GM23338 (cell line): ENCODE measurements around the gene CD28. TPM values are rescaled to one million over a fixed set of nuclear protein-coding genes. Genes with fewer than 3 reads are reported as not detected.

Experiments used
- ATAC-seq: fragments of 200-7000 bp; cut with Tn5 transposase; 3 replicates; pipeline ENCODE4 v1.9.1; 2020
- DNase-seq: peaks from one replicate; pipeline ENCODE4 v3.0.0-alpha.2; 2015; ENCODE audit warnings: low spot score
- H2AFZ ChIP-seq: fragments of 200-600 bp; sonication (generic); 2 replicates; pipeline ENCODE4 v1.8.0; 2016; ENCODE audit warnings: antibody characterized with exemption, mild to moderate bottlenecking, moderate library complexity
- H3F3A ChIP-seq: fragments of 200-600 bp; sonication (generic); replicated peaks from 2 replicates; pipeline ENCODE4 v1.8.0; 2017; ENCODE audit warnings: antibody characterized with exemption, mixed run types, low read depth
- H3K27ac ChIP-seq: fragments of 200-600 bp; sonication (generic); 2 replicates; pipeline ENCODE4 v1.6.1; 2016; ENCODE audit warnings: low read depth
- H3K27me3 ChIP-seq: fragments of 200-600 bp; sonication (generic); 2 replicates; pipeline ENCODE4 v1.8.0; 2016; ENCODE audit warnings: mild to moderate bottlenecking, mixed run types, moderate library complexity; ENCODE audit not compliant: insufficient read depth
- H3K36me3 ChIP-seq: fragments of 200-600 bp; sonication (generic); 2 replicates; pipeline ENCODE4 v1.8.0; 2016; ENCODE audit warnings: mild to moderate bottlenecking; ENCODE audit not compliant: insufficient read depth
- H3K4me1 ChIP-seq: fragments of 200-600 bp; sonication (generic); 2 replicates; pipeline ENCODE4 v1.8.0; 2016; ENCODE audit warnings: mild to moderate bottlenecking, moderate library complexity; ENCODE audit not compliant: insufficient read depth
- H3K4me2 ChIP-seq: fragments of 200-600 bp; sonication (generic); 2 replicates; pipeline ENCODE4 v1.7.1; 2017; ENCODE audit warnings: mixed run types
- H3K4me3 ChIP-seq: fragments of 200-600 bp; sonication (generic); 2 replicates; pipeline ENCODE4 v1.6.1; 2016; ENCODE audit warnings: mixed run types
- H3K79me2 ChIP-seq: fragments of 200-600 bp; sonication (generic); replicated peaks from 2 replicates; pipeline ENCODE4 v1.8.0; 2017; ENCODE audit warnings: mild to moderate bottlenecking; ENCODE audit not compliant: insufficient read depth
- H3K9me2 ChIP-seq: fragments of 200-600 bp; sonication (generic); 2 replicates; pipeline ENCODE4 v1.8.0; 2017; ENCODE audit not compliant: insufficient read depth
- H4K20me1 ChIP-seq: fragments of 200-600 bp; sonication (generic); replicated peaks from 2 replicates; pipeline ENCODE4 v1.8.0; 2017; ENCODE audit warnings: mild to moderate bottlenecking; ENCODE audit not compliant: insufficient read depth
- H3K27ac Mint-ChIP-seq: 2 replicates; pipeline ENCODE4 v1.8.0; 2020; ENCODE audit warnings: inconsistent platforms, mild to moderate bottlenecking, moderate library complexity, mixed read lengths
- H3K27me3 Mint-ChIP-seq: 3 replicates; pipeline ENCODE4 v1.8.0; 2022; ENCODE audit warnings: low read depth, mild to moderate bottlenecking, moderate library complexity, mixed read lengths, inconsistent platforms; ENCODE audit not compliant: insufficient read depth, poor library complexity
- H3K36me3 Mint-ChIP-seq: 3 replicates; pipeline ENCODE4 v1.8.0; 2021; ENCODE audit warnings: low read depth, mild to moderate bottlenecking, inconsistent platforms, moderate library complexity, mixed read lengths
- H3K4me1 Mint-ChIP-seq: 3 replicates; pipeline ENCODE4 v1.8.0; 2020; ENCODE audit warnings: mild to moderate bottlenecking, inconsistent platforms, mixed read lengths
- H3K4me3 Mint-ChIP-seq: 3 replicates; pipeline ENCODE4 v1.8.0; 2021; ENCODE audit warnings: moderate library complexity, mild to moderate bottlenecking, inconsistent platforms, mixed read lengths
- H3K9me3 Mint-ChIP-seq: 3 replicates; pipeline ENCODE4 v1.8.0; 2020; ENCODE audit warnings: moderate library complexity, mild to moderate bottlenecking, inconsistent platforms, mixed read lengths
- CREB1 ChIP-seq: fragments of 250-450 bp; sonication (Bioruptor Pico); IDR thresholded peaks from 2 replicates; pipeline ENCODE4 v1.5.0; 2020; ENCODE audit warnings: low read depth, mild to moderate bottlenecking, moderate library complexity
- EZH2 ChIP-seq: fragments of 200-600 bp; sonication (generic); IDR thresholded peaks from one replicate; pipeline ENCODE4 v1.8.0; 2017; ENCODE audit warnings: antibody characterized with exemption, mild to moderate bottlenecking, low read depth; ENCODE audit not compliant: unreplicated experiment
- EZH2phosphoT487 ChIP-seq: fragments of 200-600 bp; sonication (generic); IDR thresholded peaks from one replicate; pipeline ENCODE4 v1.8.1; 2018; ENCODE audit warnings: antibody characterized with exemption; ENCODE audit not compliant: unreplicated experiment
- JUNB ChIP-seq: IDR thresholded peaks from one replicate; pipeline ENCODE4 v1.6.1; 2016; ENCODE audit warnings: antibody characterized with exemption; ENCODE audit not compliant: unreplicated experiment
- NANOG ChIP-seq: IDR thresholded peaks from 2 replicates; pipeline ENCODE4 v1.6.1; 2016; ENCODE audit warnings: antibody characterized with exemption, borderline replicate concordance
- POLR2AphosphoS5 ChIP-seq: IDR thresholded peaks from 2 replicates; pipeline ENCODE4 v1.6.1; 2016; ENCODE audit warnings: antibody characterized with exemption, low read depth
- STAT1 ChIP-seq: IDR thresholded peaks from one replicate; pipeline ENCODE4 v1.6.1; 2016; ENCODE audit warnings: antibody characterized with exemption; ENCODE audit not compliant: unreplicated experiment
- ZNF114 ChIP-seq: fragments of 250-450 bp; sonication (Bioruptor Pico); IDR thresholded peaks from 2 replicates; pipeline ENCODE4 v1.5.0; 2020; ENCODE audit warnings: mild to moderate bottlenecking, moderate library complexity
- ZNF331 ChIP-seq: fragments of 250-450 bp; sonication (Bioruptor Pico); IDR thresholded peaks from 2 replicates; pipeline ENCODE4 v1.5.0; 2020; ENCODE audit warnings: low read depth, mild to moderate bottlenecking, moderate library complexity
- polyA plus RNA-seq: library from polyadenylated mRNA; unstranded; fragments of >200 nt; fragmentation: Nextera tagmentation; extraction: Ambion mirVana; gene quantifications from 2 replicates; pipeline ENCODE4 v1.2.1, GENCODE V29; 2016
- total RNA-seq: library from RNA; depleted of rRNA; stranded (reverse); fragments of >200 nt; shearing (Covaris generic); gene quantifications from 2 replicates; pipeline ENCODE4 v1.2.3, GENCODE V29; 2014
- TF ChIP-seq, protein P1 (sequence below), 2 experiments: fragments of 200-600 bp in 1 of 2; sonication (generic) in 1 of 2; conservative IDR thresholded peaks; 2 replicates each; pipeline versions ENCODE4 v1.5.1 to v1.6.1; 2016 to 2017; ENCODE audit warnings: antibody characterized with exemption in 2 of 2, low read depth in 2 of 2, mild to moderate bottlenecking in 2 of 2, moderate library complexity in 1 of 2
- TF ChIP-seq, protein P2 (sequence below): IDR thresholded peaks from one replicate; pipeline ENCODE4 v1.6.1; 2018; ENCODE audit warnings: antibody characterized with exemption; ENCODE audit not compliant: unreplicated experiment
- TF ChIP-seq, protein P3 (sequence below): fragments of 250-450 bp; sonication (Bioruptor Pico); IDR thresholded peaks from 2 replicates; pipeline ENCODE4 v1.5.0; 2020; ENCODE audit warnings: mild to moderate bottlenecking, moderate library complexity
- TF ChIP-seq, protein P4 (sequence below): IDR thresholded peaks from 2 replicates; pipeline ENCODE4 v1.6.1; 2016; ENCODE audit warnings: antibody characterized with exemption

Gene CD28
- total and polyA plus RNA-seq, 2 experiments from 2014 or later: not detected

DNA sequence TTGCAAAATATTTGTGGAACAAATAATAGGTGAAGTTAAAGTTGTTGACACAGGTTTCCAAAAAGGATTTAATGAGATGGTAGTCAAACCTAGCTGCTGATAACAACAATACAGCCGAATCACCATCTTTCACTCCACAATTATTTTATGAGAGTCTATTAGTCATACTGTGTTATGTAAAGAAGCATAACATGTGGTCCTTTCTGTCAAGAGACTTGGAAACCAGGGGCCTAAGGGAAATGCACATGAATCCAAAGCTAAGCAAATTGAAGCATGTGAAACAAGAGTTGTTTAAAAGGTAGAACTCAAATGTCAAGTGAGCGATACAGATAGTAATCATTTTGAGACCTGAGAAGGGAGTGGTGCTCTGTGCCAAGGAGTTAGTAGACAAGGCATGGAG lies 16.0 kb downstream of the CD28 start:
- H3K27ac Mint-ChIP-seq: peak overlapping the region; percentile 72
- H2AFZ ChIP-seq: no peak overlapping the region

More for the DNA sequence above, 16.0 kb downstream of the CD28 start:
- H3K4me1 ChIP-seq: peaks cover 44% of the 10 kb centered on the region
- no peaks in the 10 kb centered on the region for H3K36me3 ChIP-seq
- Mint-ChIP-seq H3K9me3 (no peaks in the 10 kb centered on the region), H3K27me3 (no peaks in the 10 kb centered on the region), H3K36me3 (no peaks in the 10 kb centered on the region; the same call in 2 of the 3 replicates), H3K4me1 (peaks cover 34% of the 10 kb centered on the region), H3K4me3 (no peak overlapping the region)
- H4K20me1 ChIP-seq: no peaks in the 10 kb centered on the region
- 0 out of 2 replicates have a peak, but pooled peaks cover 3% of the 10 kb centered on the region for H3K9me2 ChIP-seq
- H3K4me3 ChIP-seq: no peak overlapping the region
- ATAC-seq (no peak), DNase-seq (no peak)
- H3K79me2 ChIP-seq: no peaks in the 10 kb centered on the region
- peak overlapping the region; percentile 46 for H3K4me2 ChIP-seq
- TF ChIP-seq STAT1 (no peak), EZH2 (no peak), CREB1 (CRISPR knock-in tag) (no peak), JUNB (no peak), NANOG (no peak), ZNF114 (CRISPR knock-in tag) (no peak), EZH2phosphoT487 (no peak), POLR2AphosphoS5 (no peak), ZNF331 (no peak)
- TF ChIP-seq, protein P1, sequence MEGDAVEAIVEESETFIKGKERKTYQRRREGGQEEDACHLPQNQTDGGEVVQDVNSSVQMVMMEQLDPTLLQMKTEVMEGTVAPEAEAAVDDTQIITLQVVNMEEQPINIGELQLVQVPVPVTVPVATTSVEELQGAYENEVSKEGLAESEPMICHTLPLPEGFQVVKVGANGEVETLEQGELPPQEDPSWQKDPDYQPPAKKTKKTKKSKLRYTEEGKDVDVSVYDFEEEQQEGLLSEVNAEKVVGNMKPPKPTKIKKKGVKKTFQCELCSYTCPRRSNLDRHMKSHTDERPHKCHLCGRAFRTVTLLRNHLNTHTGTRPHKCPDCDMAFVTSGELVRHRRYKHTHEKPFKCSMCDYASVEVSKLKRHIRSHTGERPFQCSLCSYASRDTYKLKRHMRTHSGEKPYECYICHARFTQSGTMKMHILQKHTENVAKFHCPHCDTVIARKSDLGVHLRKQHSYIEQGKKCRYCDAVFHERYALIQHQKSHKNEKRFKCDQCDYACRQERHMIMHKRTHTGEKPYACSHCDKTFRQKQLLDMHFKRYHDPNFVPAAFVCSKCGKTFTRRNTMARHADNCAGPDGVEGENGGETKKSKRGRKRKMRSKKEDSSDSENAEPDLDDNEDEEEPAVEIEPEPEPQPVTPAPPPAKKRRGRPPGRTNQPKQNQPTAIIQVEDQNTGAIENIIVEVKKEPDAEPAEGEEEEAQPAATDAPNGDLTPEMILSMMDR (conservative IDR thresholded peaks at IDR 0.05; ENCODE audit: low read depth in 2 of 2): no peak
- TF ChIP-seq, protein P2, sequence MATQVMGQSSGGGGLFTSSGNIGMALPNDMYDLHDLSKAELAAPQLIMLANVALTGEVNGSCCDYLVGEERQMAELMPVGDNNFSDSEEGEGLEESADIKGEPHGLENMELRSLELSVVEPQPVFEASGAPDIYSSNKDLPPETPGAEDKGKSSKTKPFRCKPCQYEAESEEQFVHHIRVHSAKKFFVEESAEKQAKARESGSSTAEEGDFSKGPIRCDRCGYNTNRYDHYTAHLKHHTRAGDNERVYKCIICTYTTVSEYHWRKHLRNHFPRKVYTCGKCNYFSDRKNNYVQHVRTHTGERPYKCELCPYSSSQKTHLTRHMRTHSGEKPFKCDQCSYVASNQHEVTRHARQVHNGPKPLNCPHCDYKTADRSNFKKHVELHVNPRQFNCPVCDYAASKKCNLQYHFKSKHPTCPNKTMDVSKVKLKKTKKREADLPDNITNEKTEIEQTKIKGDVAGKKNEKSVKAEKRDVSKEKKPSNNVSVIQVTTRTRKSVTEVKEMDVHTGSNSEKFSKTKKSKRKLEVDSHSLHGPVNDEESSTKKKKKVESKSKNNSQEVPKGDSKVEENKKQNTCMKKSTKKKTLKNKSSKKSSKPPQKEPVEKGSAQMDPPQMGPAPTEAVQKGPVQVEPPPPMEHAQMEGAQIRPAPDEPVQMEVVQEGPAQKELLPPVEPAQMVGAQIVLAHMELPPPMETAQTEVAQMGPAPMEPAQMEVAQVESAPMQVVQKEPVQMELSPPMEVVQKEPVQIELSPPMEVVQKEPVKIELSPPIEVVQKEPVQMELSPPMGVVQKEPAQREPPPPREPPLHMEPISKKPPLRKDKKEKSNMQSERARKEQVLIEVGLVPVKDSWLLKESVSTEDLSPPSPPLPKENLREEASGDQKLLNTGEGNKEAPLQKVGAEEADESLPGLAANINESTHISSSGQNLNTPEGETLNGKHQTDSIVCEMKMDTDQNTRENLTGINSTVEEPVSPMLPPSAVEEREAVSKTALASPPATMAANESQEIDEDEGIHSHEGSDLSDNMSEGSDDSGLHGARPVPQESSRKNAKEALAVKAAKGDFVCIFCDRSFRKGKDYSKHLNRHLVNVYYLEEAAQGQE: no peak
- TF ChIP-seq, protein P3, sequence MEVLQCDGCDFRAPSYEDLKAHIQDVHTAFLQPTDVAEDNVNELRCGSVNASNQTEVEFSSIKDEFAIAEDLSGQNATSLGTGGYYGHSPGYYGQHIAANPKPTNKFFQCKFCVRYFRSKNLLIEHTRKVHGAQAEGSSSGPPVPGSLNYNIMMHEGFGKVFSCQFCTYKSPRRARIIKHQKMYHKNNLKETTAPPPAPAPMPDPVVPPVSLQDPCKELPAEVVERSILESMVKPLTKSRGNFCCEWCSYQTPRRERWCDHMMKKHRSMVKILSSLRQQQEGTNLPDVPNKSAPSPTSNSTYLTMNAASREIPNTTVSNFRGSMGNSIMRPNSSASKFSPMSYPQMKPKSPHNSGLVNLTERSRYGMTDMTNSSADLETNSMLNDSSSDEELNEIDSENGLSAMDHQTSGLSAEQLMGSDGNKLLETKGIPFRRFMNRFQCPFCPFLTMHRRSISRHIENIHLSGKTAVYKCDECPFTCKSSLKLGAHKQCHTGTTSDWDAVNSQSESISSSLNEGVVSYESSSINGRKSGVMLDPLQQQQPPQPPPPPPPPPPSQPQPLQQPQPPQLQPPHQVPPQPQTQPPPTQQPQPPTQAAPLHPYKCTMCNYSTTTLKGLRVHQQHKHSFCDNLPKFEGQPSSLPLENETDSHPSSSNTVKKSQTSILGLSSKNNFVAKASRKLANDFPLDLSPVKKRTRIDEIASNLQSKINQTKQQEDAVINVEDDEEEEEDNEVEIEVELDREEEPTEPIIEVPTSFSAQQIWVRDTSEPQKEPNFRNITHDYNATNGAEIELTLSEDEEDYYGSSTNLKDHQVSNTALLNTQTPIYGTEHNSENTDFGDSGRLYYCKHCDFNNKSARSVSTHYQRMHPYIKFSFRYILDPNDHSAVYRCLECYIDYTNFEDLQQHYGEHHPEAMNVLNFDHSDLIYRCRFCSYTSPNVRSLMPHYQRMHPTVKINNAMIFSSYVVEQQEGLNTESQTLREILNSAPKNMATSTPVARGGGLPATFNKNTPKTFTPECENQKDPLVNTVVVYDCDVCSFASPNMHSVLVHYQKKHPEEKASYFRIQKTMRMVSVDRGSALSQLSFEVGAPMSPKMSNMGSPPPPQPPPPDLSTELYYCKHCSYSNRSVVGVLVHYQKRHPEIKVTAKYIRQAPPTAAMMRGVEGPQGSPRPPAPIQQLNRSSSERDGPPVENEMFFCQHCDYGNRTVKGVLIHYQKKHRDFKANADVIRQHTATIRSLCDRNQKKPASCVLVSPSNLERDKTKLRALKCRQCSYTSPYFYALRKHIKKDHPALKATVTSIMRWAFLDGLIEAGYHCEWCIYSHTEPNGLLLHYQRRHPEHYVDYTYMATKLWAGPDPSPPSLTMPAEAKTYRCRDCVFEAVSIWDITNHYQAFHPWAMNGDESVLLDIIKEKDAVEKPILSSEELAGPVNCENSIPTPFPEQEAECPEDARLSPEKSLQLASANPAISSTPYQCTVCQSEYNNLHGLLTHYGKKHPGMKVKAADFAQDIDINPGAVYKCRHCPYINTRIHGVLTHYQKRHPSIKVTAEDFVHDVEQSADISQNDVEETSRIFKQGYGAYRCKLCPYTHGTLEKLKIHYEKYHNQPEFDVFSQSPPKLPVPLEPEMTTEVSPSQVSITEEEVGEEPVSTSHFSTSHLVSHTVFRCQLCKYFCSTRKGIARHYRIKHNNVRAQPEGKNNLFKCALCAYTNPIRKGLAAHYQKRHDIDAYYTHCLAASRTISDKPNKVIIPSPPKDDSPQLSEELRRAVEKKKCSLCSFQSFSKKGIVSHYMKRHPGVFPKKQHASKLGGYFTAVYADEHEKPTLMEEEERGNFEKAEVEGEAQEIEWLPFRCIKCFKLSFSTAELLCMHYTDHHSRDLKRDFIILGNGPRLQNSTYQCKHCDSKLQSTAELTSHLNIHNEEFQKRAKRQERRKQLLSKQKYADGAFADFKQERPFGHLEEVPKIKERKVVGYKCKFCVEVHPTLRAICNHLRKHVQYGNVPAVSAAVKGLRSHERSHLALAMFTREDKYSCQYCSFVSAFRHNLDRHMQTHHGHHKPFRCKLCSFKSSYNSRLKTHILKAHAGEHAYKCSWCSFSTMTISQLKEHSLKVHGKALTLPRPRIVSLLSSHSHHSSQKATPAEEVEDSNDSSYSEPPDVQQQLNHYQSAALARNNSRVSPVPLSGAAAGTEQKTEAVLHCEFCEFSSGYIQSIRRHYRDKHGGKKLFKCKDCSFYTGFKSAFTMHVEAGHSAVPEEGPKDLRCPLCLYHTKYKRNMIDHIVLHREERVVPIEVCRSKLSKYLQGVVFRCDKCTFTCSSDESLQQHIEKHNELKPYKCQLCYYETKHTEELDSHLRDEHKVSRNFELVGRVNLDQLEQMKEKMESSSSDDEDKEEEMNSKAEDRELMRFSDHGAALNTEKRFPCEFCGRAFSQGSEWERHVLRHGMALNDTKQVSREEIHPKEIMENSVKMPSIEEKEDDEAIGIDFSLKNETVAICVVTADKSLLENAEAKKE: no peak
- TF ChIP-seq, protein P4, sequence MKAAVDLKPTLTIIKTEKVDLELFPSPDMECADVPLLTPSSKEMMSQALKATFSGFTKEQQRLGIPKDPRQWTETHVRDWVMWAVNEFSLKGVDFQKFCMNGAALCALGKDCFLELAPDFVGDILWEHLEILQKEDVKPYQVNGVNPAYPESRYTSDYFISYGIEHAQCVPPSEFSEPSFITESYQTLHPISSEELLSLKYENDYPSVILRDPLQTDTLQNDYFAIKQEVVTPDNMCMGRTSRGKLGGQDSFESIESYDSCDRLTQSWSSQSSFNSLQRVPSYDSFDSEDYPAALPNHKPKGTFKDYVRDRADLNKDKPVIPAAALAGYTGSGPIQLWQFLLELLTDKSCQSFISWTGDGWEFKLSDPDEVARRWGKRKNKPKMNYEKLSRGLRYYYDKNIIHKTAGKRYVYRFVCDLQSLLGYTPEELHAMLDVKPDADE: no peak
- H3F3A ChIP-seq: no peaks in the 10 kb centered on the region; the same call in 1 of the 2 replicates
- no peaks in the 10 kb centered on the region for H3K27me3 ChIP-seq
- peak overlapping the region; percentile 84 for H3K27ac ChIP-seq
